Omental fat pad (tissue), 4 donors: ENCODE measurements around the gene RPN2. TPM values are rescaled to one million over a fixed set of nuclear protein-coding genes. Genes with fewer than 3 reads are reported as not detected.

Experiments
- ATAC-seq: fragments of 150-250 bp; one replicate; pipeline ENCODE4 v1.9.1; 2016; ENCODE audit warnings: mild to moderate bottlenecking, moderate library complexity; ENCODE audit not compliant: low FRiP score
- DNase-seq: peaks from one replicate; pipeline ENCODE4 v3.0.0-alpha.2; 2019; ENCODE audit warnings: low spot score
- CTCF ChIP-seq, 3 donors: fragments of 450-650 bp; IDR thresholded peaks; one replicate each; pipeline ENCODE4 v1.5.1; 2016 to 2017; ENCODE audit warnings: antibody characterized with exemption in 3 of 3, mild to moderate bottlenecking in 3 of 3, moderate library complexity in 2 of 3
- total RNA-seq, 4 donors: library from RNA; depleted of rRNA; stranded (reverse); fragments of >200 nt; gene quantifications; one replicate each; pipeline ENCODE4 v1.1.0, GENCODE V29; 2016

The RPN2 gene
- total RNA-seq, 4 donors from 2014 or later: 105 to 168 (median 156) TPM

GRCh38 chr20:37201827-37202162, 22.7 kb downstream of the RPN2 start:
- no peak for TF ChIP-seq CTCF (IDR thresholded peaks at IDR 0.05)
- no peak for DNase-seq
- no peak for ATAC-seq

GRCh38 chr20:37202267-37202943, 23.3 kb downstream of the RPN2 start:
- DNase-seq (no peak), ATAC-seq (peak; percentile 87)
- TF ChIP-seq CTCF (IDR thresholded peaks at IDR 0.05): peak in 1 of 3 donors; percentile 33

- DNase-seq (no peak), ATAC-seq (no peak)
- no peak for TF ChIP-seq CTCF (IDR thresholded peaks at IDR 0.05)
Measured at GRCh38 chr20:37204056-37204455, 24.9 kb downstream of the RPN2 start.

- DNase-seq (no peak), ATAC-seq (no peak)
- TF ChIP-seq CTCF (IDR thresholded peaks at IDR 0.05): no peak
Measured at GRCh38 chr20:37205130-37205529, 26.0 kb downstream of the RPN2 start.

- DNase-seq (no peak), ATAC-seq (no peak)
- TF ChIP-seq CTCF (IDR thresholded peaks at IDR 0.05): no peak
Measured at GRCh38 chr20:37205794-37206193, 26.7 kb downstream of the RPN2 start.

- ATAC-seq (no peak), DNase-seq (no peak)
- TF ChIP-seq CTCF (IDR thresholded peaks at IDR 0.05): no peak
Measured at GRCh38 chr20:37207171-37207570, 28.0 kb downstream of the RPN2 start.

- no peak for DNase-seq
- ATAC-seq: no peak
- no peak for TF ChIP-seq CTCF (IDR thresholded peaks at IDR 0.05)
Measured at GRCh38 chr20:37209193-37209592, 30.1 kb downstream of the RPN2 start.
